GM23248 (cell line): ENCODE data around the gene COL18A1.

ENCODE experiments used
- EZH2 ChIP-seq: fragments of 200-600 bp; sonication (generic); IDR thresholded peaks from 2 replicates; pipeline ENCODE4 v1.6.1; 2018; ENCODE audit warnings: antibody characterized with exemption, mild to moderate bottlenecking; ENCODE audit not compliant: insufficient read depth, poor library complexity, severe bottlenecking
- EZH2phosphoT487 ChIP-seq: fragments of 200-600 bp; sonication (generic); IDR thresholded peaks from 2 replicates; pipeline ENCODE4 v1.6.1; 2018; ENCODE audit warnings: antibody characterized with exemption, moderate library complexity, mild to moderate bottlenecking, low read depth; ENCODE audit not compliant: insufficient read depth

DNA sequence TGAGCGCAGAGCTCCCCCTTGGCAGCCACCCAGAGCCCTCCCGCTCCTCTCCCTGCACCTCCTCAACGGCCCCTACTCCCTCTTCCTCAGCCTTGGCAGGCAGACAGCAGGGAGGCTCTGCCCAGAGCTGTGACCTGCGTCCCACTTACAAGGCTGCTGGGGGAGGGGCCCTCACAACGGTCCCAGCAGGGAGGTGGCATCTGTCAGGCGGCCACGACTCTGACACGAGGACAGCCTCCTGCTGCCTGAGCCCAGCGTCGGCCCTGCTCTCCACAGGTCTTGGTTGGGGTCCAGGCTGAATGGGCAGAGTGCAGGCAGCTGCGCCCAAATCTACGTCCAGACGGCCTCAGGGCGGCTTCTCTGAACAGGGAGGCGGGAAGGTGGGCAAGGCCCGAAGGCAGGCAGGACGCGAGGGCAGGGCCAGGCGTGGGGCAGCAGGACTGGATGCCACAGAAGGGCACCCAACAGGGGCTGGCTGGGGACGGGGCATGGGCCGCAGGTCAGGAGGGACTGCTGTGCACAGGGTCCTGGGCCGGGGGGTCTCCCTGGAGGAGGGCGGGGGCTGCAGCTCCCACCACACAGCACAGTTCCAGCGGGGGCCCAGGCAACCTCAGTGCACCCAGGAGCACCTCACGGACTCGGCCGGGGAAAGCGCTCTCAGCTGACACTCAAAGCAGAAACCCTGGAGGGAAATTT lies 129.8 kb downstream of the COL18A1 start:
- TF ChIP-seq EZH2phosphoT487 (no peak), EZH2 (no peak)
